ENCODE data around the gene SMIM44. TPM values are rescaled to one million over a fixed set of nuclear protein-coding genes. Genes with fewer than 3 reads are reported as not detected.

Gene SMIM44
- total and polyA plus RNA-seq, 9 of the 15 experiments (the other 6 are each of a cell fraction or from before 2014, with no cell fraction given) = not detected

- H2AFZ ChIP-seq (ENCODE audit: low read depth, low read length) = no peak overlapping the region
- H3K9me3 ChIP-seq (replicated peaks; ENCODE audit: control insufficient read depth, insufficient read depth, low read depth, low read length) = no peaks in the 10 kb centered on the region
- intact Hi-C loops (cut with micrococcal nuclease) = no loop called here
- in situ Hi-C loops (cut with MboI) = no loop called here
- peaks cover 85% of the 10 kb centered on the region for H3K36me3 ChIP-seq (ENCODE audit: control insufficient read depth, insufficient read depth, low read length)
- H3K4me3 ChIP-seq = no peak overlapping the region
- H4K20me1 ChIP-seq (replicated peaks; ENCODE audit: control insufficient read depth, insufficient read depth, low read length) = peaks cover 5% of the 10 kb centered on the region
- ChIA-PET CTCF (ENCODE audit: low intra/inter-chr PET ratio) (no interaction called here), POLR2A (interaction anchor here (0.5 to 0.9 kb wide), 2 partner anchors 66 to 536 kb away, joined by 3 read pairs; no protein-coding TSS in a partner anchor)
- FAIRE-seq (no peak), ATAC-seq (no peak), DNase-seq (ENCODE audit: extremely low read depth in 1 of 4, low spot score in 3 of 4) (no peak)
- H3K4me1 ChIP-seq (replicated peaks in 1 of 2; ENCODE audit: control insufficient read depth in 2 of 2, insufficient read depth in 2 of 2, low read length in 2 of 2) = peaks cover 0 to 18% of the 10 kb centered on the region in 2 experiments; a peak in 2 of 5 replicates
- no TSS peak for BruUV-seq (replicated peaks)
- no peak overlapping the region for H3K4me2 ChIP-seq (ENCODE audit: insufficient read depth, low read length)
- H3K9me1 ChIP-seq (ENCODE audit: control insufficient read depth, insufficient read depth, low read length) = no peaks in the 10 kb centered on the region
- H3K27ac ChIP-seq (ENCODE audit: extremely low read depth, low read depth, low read length) = no peak overlapping the region
- no peak overlapping the region for H3K9ac ChIP-seq (ENCODE audit: insufficient read depth in 1 of 2, low read depth in 2 of 2, low read length in 2 of 2)
- no peaks in the 10 kb centered on the region for H3K27me3 ChIP-seq (ENCODE audit: control insufficient read depth in 2 of 2, insufficient read depth in 2 of 2, low read length in 2 of 2)
- WGBS (ENCODE audit: insufficient coverage, low coverage, missing lambda C conversion rate) = 96% methylated on average over 14 of the region's 15 CpGs
- peaks cover 33% of the 10 kb centered on the region for H3K79me2 ChIP-seq (ENCODE audit: control insufficient read depth, insufficient read depth, low read length)
- peak; percentile 63 for TF ChIP-seq RBM25 (IDR thresholded peaks at IDR 0.05; ENCODE audit: low read depth, low read length, severe bottlenecking)
- peak; percentile 83 for TF ChIP-seq BCOR (IDR thresholded peaks at IDR 0.05)
- TF ChIP-seq RBM17 (IDR thresholded peaks at IDR 0.05; ENCODE audit: borderline replicate concordance, low read depth, low read length) = no peak
- no peak for TF ChIP-seq TRIM24 (IDR thresholded peaks at IDR 0.05)
- no peak for TF ChIP-seq HNRNPH1 (optimal IDR thresholded peaks at IDR 0.05; ENCODE audit: low read depth, low read length)
- peak in 1 of 2 experiments; percentile 13; a peak in 1 of 4 replicates for TF ChIP-seq KDM1A (IDR thresholded peaks at IDR 0.05)
- peak; percentile 54; the same call in 1 of the 2 replicates for TF ChIP-seq CBX1 (IDR thresholded peaks at IDR 0.05; ENCODE audit: low read depth)
- TF ChIP-seq NRF1 (conservative IDR thresholded peaks at IDR 0.05 in 1 of 2, IDR thresholded peaks at IDR 0.05 in 1 of 2) = no peak
- peak; percentile 58; the same call in 1 of the 2 replicates for TF ChIP-seq ADNP (tag; IDR thresholded peaks at IDR 0.05)
- TF ChIP-seq RCOR1 (IDR thresholded peaks at IDR 0.05; ENCODE audit: borderline replicate concordance in 1 of 2, low read depth in 2 of 2, low read length in 2 of 2) = peak in 1 of 2 experiments; percentile 36; a peak in 1 of 4 replicates
These were observed 40.7 kb downstream of the SMIM44 start for GRCh38 chr19:3442487-3443071.

Measured in K562 (cell line).